HG03103 (cell line): ENCODE data around the gene MARCHF10.
"Not testable (repeated sequence)": the region's sequence is repeated elsewhere in the genome, so short reads cannot be mapped to it uniquely, and the experiment has no call there.

ENCODE experiments used
- ATAC-seq: cut with Tn5 transposase; IDR thresholded peaks from one replicate; pipeline ENCODE4 v1.9.1; 2021; ENCODE audit warnings: low read depth; ENCODE audit not compliant: unreplicated experiment

Gene MARCHF10, protein sequence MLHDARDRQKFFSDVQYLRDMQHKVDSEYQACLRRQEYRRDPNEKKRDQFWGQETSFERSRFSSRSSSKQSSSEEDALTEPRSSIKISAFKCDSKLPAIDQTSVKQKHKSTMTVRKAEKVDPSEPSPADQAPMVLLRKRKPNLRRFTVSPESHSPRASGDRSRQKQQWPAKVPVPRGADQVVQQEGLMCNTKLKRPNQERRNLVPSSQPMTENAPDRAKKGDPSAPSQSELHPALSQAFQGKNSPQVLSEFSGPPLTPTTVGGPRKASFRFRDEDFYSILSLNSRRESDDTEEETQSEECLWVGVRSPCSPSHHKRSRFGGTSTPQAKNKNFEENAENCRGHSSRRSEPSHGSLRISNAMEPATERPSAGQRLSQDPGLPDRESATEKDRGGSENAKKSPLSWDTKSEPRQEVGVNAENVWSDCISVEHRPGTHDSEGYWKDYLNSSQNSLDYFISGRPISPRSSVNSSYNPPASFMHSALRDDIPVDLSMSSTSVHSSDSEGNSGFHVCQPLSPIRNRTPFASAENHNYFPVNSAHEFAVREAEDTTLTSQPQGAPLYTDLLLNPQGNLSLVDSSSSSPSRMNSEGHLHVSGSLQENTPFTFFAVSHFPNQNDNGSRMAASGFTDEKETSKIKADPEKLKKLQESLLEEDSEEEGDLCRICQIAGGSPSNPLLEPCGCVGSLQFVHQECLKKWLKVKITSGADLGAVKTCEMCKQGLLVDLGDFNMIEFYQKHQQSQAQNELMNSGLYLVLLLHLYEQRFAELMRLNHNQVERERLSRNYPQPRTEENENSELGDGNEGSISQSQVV

DNA sequence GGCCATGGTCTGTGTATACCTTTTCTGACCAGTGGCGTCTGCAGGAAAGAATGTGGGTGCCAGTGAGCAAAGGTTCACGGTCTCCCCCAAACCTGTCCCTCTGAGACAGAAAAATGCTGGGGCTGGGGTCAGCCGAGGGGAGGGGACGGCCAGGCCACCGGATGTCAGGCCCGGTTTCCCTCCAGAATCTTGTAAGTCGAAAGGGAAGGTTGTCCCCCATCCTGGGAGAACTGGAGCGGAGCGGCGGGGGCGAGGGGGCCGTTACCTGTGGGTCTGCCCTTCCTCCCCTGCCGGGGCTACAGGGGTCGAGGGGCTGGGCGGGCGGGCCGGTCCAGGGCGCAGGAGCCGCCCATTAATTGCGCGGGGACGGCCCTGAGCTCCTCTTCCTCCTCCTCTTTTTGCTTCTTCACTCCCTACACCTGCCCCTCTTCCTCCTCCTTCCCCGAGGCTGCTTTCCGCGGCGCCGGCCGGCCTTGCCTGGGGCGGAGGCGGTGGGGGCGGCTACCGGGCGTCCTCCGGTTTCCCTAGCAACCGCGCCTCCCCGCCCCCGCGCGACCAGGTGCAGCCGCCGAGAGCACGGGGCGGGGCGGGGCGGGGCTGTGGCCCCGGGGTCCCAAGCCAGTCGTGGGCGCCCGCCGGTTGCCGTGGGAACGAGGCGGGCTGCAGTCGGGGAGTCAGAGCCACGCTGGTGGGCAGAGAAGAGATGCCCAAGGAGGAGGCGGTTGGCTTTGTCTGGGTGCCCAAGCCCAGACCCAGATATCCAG is at the start of gene MARCHF10:
Gene MARCHF10, minus strand, starts transcription at position 503 of the 764 bp plus-strand sequence. CDS start 6,579 bp downstream, outside the sequence.
- ATAC-seq, result no peak

DNA sequence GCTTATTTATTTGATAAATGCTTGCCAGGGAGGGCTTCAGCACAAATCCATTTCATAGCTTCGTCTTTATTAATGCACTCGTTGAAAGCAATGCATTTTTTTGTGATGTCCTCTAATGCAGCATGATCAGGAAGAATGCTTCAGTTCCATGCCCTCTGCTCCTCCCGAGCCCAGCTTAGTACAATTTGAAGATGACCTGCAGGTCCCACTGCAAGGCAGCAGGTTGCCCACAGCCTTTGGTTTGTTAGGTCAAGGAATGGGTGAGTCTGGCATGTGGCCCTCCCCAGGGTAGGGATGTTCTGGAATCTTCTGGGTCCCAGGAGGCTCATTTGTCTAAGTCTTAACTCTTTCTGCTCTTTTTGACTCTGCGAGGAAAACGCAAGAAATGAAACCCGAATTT is 49.4 kb upstream of the MARCHF10 start:
- ATAC-seq, result no peak

DNA sequence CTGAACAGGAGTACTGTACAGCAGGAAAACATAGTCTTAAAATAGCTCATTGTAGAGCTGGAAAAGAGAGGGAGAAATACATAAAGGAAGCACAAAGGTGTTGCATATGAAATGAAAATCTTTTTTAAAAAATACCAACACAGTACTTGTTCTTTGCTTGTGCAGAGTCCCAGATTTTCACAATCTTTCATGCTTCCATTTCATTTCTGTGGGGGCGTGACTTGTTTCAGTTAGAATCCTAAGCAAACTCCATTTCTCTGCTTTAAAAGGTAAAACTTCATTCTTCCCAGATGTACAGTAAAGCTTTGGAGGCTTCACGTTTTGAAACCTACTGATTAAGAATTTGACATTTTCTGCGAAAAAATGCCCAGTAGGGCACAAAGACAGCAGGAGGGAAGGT is 48.5 kb upstream of the MARCHF10 start:
- ATAC-seq, result no peak

DNA sequence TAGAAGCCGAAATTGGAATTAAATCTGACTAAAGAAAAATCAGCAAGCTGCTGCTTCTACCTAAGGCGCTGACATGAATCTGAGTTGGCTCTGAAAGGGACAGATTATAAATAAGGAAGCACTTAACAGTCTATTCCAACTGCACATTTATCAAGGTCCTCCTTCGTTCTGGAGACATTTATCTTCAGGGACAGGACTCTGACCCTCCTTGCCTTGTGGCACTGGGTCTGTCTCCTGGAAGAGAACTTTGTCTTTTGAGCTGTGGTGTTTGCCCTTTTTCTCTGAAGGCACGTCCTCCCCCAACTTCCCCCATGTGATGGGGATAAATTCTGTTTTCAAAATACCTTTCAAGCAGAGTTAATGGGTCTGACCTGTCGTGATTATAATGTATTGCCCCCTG is 47.0 kb upstream of the MARCHF10 start:
- no peak for ATAC-seq

DNA sequence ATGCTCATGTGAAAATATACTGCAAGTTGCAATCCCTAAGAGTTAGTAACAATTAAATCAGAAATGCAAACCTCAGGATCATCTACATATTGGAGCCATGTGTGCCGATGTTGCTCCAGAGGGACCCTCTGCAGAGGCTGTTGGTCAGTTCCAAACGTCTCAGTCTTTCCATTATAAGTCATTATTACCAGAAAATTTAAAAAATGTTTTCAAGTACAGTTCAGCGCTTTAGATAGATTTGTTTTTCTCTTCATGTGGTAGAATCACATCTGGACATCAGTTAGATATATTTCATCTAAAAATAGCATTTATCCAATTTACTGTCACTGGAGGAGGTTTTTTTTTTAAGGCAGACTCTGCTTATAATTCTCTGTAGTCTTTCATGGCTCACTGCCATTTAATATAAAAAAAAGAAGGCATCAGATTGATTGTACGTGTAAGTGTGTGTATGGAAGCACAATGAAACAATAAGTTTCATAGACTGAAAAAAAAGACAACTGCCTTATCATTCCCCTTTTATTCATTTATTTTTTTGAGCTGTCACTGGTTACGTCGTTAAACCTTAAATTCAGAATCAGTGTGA is 46.1 kb upstream of the MARCHF10 start:
- ATAC-seq, result no peak

DNA sequence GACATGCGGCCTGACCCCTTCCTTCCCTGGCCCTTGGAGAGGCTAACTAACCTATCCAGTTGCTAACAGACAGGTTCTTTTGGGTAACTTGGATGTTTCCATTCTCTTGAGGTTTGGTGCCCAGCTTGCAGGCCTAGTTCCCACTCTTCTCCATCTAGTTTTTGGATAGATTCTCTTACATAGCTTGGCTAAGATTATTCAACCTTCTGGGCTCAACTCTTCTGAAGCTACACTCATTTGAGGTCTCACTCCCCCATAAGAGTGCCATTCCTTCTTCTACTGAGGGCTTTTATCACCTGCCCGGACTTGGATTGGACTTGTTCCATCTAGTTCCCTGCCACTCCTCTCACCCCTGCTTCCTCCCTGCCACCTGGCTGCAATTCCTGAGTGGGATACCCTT is 44.1 kb upstream of the MARCHF10 start:
- no peak for ATAC-seq

DNA sequence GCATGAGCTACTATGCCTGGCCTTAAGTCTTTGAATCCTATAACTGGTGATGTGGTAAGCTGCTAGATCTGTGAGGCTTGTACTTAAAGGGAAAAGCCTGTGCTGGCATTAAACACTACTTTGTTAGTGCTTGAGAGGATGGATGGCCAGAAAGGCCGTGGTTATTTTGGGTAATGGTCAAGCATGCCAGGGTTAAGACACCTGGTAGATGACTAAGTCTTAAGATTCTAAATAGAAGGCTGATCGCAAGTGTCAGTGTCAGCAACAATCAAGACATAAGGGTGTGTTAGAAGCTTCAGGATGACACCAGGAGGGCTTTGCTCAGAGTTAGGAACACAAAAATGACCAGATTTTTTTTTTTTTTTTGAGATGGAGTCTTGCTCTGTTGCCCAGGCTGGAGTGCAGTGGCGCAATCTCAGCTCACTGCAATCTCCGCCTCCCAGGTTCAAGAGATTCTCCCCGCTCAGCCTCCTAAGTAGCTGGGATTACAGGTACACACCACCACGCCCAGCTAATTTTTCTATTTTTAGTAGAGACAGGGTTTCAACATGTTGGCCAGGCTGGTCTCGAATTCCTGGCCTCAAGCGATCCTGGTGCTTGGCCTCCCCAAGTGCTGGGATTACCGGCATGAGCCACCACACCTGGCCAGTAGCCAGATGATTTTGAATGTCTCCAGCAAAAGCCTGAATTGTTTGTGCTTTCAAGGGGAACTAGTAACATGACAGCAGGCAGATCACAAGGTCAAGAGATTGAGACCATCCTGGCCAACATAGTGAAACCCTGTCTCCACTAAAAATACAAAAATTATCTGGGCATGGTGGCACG is 41.7 kb upstream of the MARCHF10 start:
- not testable (repeated sequence) for ATAC-seq

DNA sequence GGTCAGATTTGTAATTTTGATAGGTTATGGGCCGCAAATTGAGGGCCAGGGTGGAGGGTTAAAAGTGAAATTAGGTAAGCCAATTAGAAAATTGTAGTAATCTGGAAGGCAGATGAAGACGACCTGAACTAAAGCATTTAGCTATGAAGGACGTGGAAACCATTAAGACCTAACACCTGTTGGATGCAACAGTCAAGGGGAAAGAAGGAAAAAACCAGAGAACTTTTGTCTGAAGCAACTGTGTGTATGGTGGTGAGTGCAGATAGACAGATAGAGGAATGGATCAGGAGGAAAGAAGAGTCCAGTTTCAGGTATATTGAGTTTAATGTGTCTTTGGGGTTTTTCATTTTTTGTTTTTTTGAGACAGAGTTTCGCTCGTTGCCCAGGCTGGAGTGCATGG is 40.2 kb upstream of the MARCHF10 start:
- ATAC-seq, result no peak

DNA sequence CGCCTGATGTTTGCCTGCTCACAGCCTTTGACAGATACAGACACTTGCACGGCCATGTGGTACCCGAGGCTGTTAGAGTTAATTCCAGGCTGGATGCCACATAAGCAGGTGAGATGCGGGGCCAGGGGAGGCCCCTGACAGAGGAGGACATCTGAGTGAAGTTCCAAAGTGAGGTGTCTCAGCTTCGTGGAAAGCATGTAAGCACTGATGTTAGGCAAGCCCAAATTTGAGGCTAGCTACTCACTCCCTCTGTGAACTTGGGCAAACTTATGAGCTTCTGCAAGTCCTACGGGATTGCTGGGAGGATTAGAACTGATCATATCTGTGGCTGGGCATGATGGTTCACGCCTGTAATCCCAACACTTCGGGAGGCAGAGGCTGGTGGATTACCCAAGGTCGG is 39.3 kb upstream of the MARCHF10 start:
- ATAC-seq, result no peak

DNA sequence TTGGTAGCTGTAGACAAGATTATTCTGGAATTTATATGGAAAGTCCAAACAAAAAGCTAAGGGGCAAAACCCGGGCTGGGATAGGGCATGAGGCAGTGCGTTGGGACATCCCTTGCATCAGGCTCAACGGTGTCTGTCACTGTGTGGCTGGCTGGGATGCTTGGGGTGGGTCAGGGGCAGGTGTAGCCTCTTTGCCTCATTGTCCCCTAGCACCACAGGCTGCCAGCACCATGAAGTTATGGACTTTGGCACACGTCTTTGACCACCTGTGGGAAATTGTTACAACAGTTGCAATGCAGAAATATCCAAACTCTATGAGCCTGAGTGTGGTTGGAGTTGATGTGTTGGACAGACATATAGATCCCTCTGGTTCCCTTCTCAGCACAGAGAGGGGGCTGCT is 32.8 kb upstream of the MARCHF10 start:
- ATAC-seq, result no peak

DNA sequence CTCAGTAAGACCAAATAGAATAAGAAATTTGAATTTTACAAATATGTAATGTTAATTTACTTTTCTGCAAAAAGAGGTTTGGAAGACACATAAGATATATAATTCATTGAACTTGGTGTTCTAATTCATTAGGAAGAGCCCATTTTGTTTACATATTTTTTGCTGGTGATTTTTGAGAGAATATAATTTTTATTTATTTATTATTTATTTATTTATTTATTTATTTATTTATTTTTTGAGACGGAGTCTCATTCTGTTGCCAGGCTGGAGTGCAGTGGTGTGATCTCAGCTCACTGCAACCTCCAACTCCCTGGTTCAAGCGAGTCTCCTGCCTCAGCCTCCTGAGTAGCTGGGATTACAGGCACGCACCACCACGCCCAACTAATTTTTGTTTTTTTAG is 25.7 kb upstream of the MARCHF10 start:
- not testable (repeated sequence) for ATAC-seq

DNA sequence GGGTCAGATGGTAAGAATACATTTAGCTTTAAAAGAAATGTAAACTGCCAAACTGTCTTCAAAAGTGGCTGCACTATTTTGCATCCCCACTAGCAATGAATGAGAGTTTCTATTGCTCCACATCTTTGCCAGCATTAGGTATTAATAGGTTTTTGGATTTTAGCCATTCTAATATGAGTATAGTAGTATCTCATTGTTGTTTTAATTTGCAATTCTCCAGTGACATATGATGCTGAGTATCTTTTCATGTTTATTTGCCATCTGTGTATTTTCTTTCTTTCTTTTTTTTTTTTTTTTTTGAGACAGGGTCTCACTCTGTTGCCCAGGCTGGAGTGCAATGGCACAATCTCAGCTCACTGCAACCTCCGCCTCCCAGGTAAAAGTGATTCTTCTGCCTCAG is 24.3 kb upstream of the MARCHF10 start:
- ATAC-seq, result no peak

DNA sequence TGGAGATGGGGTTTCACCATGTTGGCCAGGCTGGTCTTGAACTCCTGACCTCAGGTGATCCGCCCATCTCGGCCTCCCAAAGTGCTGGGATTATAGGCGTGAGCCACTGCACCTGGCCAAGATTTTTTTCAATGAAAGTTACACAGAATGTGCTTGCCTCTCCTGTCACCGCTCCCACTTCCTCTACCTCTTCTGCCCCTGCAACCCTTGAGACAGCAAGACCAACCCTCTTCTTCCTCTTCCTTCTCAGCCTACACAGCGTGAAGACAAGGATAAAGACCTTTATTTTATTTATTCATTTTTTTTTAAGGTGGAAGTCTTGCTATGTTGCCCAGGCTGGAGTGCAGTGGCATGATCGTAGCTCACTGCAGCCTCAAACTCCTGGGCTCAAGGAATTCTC is 23.0 kb upstream of the MARCHF10 start:
- not testable (repeated sequence) for ATAC-seq

DNA sequence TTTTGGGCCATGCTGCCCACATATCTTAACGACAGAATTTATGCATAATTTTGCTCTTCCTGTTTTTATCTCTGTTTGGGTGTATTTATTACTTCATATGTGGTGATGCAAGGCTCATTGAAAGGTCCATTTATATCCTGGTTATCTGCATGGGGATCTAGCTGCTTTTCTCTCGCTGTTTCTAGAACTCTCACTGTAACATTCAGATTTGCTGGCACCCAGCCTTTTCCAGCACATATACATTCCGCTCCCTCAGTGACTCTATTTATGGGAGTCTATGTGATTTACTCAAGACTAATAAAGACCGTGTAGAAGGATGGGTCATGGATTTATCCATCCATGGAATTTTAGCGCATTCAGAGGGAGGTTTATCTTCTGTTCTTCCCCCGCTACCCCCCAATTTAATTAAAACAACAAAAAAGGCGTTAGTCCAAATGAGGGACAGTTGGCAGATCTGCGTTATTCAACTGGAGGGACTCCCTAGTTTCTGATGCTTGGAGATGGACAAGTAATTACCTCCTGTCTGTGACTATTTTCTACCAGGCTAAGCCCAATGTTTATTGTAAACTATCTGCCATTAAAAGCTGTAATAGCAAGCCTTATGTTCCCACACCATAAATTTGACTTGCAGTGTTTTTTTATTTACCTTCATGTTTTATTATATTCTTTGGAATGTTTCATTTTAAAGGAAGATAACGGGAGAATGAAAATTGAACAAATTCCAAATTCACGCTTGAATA is 19.8 kb upstream of the MARCHF10 start:
- ATAC-seq, result no peak

DNA sequence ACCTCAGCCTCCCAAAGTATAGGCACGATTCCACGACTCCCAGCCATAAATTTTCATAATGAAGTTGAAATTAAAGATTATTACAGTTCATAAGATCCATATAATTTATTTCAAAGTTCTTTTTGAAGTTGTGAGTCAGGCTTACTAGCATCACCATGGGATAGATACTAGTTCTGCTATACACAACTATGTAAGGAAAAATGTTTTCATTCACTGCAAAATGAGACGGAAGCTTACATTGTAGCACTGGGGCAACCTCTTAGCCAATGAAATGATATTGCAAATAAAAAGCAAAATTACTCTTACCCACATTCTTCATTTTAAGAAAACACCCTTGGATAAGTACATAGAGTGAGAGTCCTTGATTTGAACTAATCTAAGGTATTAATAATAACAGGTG is 18.8 kb upstream of the MARCHF10 start:
- no peak for ATAC-seq

DNA sequence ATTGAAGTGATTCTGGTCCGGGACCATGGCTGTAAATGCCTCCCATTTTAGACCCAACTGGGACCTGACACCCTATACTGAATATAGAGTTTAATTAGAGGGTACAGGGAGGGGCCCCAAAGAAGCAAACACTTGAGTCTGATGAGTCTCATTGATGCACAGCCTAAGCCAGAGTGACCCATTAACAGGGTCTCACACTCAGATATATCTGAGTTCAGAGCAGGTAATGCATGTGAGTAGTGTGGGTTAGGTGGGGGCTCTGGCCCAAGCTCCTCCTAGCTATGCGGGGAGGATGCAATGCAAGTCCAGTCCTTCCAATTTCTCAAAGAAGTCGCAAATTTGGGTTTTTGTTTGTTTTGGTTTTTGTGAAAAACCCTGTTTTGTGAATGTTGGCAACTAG is 17.1 kb upstream of the MARCHF10 start:
- no peak for ATAC-seq

DNA sequence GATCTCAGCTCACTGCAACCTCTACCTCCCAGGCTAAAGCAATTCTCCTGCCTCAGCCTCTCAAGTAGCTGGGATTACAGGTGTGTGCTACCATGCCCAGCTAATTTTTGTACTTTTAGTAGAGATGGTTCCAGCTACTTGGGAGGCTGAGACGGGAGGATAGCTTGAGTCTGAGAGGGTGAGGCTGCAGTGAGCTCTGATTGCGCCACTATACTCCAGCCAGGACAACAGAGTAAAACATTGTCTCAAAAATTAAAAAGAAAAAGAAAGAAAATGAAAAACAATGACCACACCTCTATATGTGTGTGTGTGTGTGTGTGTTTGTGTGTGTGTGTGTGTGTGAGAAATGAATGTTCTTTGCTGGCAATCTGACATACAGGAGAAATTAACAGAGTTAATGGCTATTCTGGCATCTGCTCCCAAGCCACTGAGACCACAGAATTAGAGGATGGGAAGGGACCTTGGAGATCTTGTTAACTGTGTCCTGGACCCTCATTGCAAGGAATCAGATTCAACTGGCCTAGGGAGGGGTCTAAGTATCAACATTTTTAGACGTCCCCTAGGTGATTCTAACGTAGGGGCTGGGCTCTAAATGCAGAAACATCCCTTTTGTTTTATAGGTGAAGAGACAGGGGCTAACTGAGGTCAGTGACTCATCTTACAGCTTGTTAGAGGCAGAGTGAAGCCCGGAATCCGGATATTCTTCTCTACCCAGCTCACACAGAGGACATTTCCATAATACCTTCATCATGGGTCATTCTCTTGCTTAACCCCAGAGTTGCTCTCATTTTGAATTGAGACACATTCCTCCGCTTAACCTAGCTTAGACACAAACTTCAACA is 16.4 kb upstream of the MARCHF10 start:
- ATAC-seq, result no peak

DNA sequence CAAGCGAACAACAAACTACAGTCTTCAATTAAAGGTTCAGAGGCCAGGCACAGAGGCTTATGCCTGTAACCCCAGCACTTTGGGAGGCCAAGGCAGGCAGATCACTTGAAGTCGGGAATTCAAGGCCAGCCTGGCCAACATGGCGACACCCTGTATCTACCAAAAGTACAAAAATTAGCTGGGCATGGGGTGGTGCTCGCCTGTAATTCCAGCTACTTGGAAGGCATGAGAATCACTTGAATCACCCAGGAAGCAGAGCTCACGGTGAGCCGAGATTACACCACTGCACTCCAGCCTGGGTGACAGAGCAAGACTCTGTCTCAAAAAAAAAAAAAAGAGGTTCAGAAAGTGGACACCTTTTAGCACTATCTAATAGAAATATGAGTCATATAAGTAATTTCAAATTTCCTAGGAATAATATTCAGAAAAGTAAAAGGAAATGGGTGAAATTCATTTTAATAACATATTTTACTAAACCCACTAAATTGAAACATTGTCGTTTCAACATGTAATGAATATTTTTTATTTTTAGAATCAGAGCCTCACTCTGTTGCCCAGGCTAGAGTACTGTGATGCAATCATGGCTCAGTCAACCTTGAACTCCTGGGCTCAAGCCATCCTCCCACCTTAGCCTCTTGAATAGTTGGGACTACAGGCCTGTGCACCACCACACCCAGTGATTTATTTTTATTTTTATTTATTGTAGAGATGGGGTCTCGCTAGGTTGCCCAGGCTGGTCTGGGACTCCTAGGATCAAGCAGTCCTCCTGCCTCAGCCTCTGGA is 15.2 kb upstream of the MARCHF10 start:
- no peak for ATAC-seq
